GM12878 (cell line): ENCODE results near the gene TBC1D1.

Experiments
- CHD2 ChIP-seq: IDR thresholded peaks from 2 replicates; pipeline ENCODE4 v1.6.1; 2011; ENCODE audit warnings: low read depth, low read length, improper control_type of control experiment, borderline replicate concordance
- CHD4 ChIP-seq: fragments of 200-600 bp; sonication (generic); IDR thresholded peaks from 2 replicates; pipeline ENCODE4 v1.6.1; 2016; ENCODE audit warnings: mild to moderate bottlenecking
- CTCF ChIP-seq, 3 experiments: IDR thresholded peaks in 2 of 3; conservative IDR thresholded peaks in 1 of 3; 2 replicates each; pipeline ENCODE4 v1.5.1; 2011; ENCODE audit warnings: low read depth in 3 of 3, low read length in 3 of 3, mild to moderate bottlenecking in 3 of 3, control low read depth in 2 of 3, moderate library complexity in 2 of 3, inconsistent platforms in 1 of 3, mixed read lengths in 1 of 3; ENCODE audit not compliant: control insufficient read depth in 2 of 3, insufficient read depth in 1 of 3; ENCODE audit errors: extremely low read depth in 1 of 3
- EZH2 ChIP-seq: IDR thresholded peaks from 2 replicates; pipeline ENCODE4 v1.6.1; 2012; ENCODE audit warnings: low read depth, mild to moderate bottlenecking, control low read depth, inconsistent platforms, low read length, borderline replicate concordance; ENCODE audit not compliant: control insufficient read depth
- GABPA ChIP-seq: IDR thresholded peaks from 2 replicates; pipeline ENCODE4 v1.6.1; 2014; ENCODE audit warnings: antibody characterized with exemption, low read depth, mild to moderate bottlenecking, inconsistent platforms
- NR2F1 ChIP-seq: fragments of 450-650 bp; conservative IDR thresholded peaks from 2 replicates; pipeline ENCODE4 v1.6.1; 2017; ENCODE audit warnings: mild to moderate bottlenecking
- POLR2AphosphoS5 ChIP-seq: IDR thresholded peaks from 2 replicates; pipeline ENCODE4 v1.6.1; 2011; ENCODE audit warnings: mild to moderate bottlenecking, low read length, inconsistent platforms
- SMC3 ChIP-seq: IDR thresholded peaks from 2 replicates; pipeline ENCODE4 v1.6.1; 2011; ENCODE audit warnings: low read length, improper control_type of control experiment, borderline replicate concordance
- TAF1 ChIP-seq: IDR thresholded peaks from 2 replicates; pipeline ENCODE4 v1.6.1; 2011; ENCODE audit warnings: mild to moderate bottlenecking, low read depth, low read length, borderline replicate concordance
- ZBTB11 ChIP-seq: fragments of 450-650 bp; formaldehyde crosslinking; IDR thresholded peaks from 2 replicates; pipeline ENCODE4 v1.5.0; 2022; ENCODE audit warnings: mild to moderate bottlenecking, missing genetic modification characterization
- ZNF592 ChIP-seq: fragments of 450-650 bp; IDR thresholded peaks from 2 replicates; pipeline ENCODE4 v1.6.1; 2017; ENCODE audit warnings: mild to moderate bottlenecking, moderate library complexity
- TF ChIP-seq, protein P1 (sequence below): fragments of 450-650 bp; IDR thresholded peaks from 2 replicates; pipeline ENCODE4 v1.6.1; 2016; ENCODE audit warnings: mild to moderate bottlenecking

GRCh38 chr4:37936889-37937498 is 46.1 kb downstream of the TBC1D1 start:
- TF ChIP-seq EZH2 = no peak
- TF ChIP-seq ZNF592 = no peak
- no peak for TF ChIP-seq TAF1
- TF ChIP-seq CTCF (IDR thresholded peaks at IDR 0.05 in 2 of 3, conservative IDR thresholded peaks at IDR 0.05 in 1 of 3; ENCODE audit: control insufficient read depth in 2 of 3, extremely low read depth in 1 of 3, insufficient read depth in 1 of 3, low read depth in 3 of 3, low read length in 3 of 3) = no peak
- TF ChIP-seq GABPA = no peak
- TF ChIP-seq POLR2AphosphoS5 = no peak
- TF ChIP-seq NR2F1 = no peak
- TF ChIP-seq CHD2 = no peak
- TF ChIP-seq SMC3 = no peak
- TF ChIP-seq, protein P1, sequence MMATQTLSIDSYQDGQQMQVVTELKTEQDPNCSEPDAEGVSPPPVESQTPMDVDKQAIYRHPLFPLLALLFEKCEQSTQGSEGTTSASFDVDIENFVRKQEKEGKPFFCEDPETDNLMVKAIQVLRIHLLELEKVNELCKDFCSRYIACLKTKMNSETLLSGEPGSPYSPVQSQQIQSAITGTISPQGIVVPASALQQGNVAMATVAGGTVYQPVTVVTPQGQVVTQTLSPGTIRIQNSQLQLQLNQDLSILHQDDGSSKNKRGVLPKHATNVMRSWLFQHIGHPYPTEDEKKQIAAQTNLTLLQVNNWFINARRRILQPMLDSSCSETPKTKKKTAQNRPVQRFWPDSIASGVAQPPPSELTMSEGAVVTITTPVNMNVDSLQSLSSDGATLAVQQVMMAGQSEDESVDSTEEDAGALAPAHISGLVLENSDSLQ = no peak
- no peak for TF ChIP-seq CHD4
- no peak for TF ChIP-seq ZBTB11 (CRISPR knock-in tag)
